GM19351 (cell line): ENCODE results near the gene SPAAR.
"Not testable (repeated sequence)": the region's sequence is repeated elsewhere in the genome, so short reads cannot be mapped to it uniquely, and the experiment has no call there.

Experiments
- ATAC-seq: cut with Tn5 transposase; IDR thresholded peaks from one replicate; pipeline ENCODE4 v1.9.1; 2021; ENCODE audit warnings: mild to moderate bottlenecking, moderate library complexity; ENCODE audit not compliant: unreplicated experiment

The SPAAR gene, protein sequence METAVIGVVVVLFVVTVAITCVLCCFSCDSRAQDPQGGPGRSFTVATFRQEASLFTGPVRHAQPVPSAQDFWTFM

DNA sequence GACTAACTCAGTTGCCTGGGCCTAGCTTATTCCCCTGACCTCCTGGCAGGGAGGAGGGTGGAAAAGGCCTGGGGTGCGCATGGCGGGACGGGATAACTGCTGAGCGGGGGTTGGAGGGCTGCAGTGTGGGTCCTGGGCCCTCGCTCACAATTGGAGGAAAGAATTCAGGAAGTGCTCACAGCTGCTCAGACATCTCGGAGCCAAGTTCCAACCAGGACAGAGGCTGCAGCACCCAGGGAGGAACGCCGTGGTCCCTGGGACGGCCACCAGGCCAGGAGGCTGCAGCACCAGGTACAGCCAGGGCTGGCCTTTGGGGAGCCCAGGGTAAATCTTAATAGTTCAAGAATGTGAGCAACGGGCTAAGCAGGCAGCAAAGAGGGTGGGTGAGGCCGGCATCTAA is at the start of gene SPAAR:
TSS of gene SPAAR (plus strand) at position 217 of the 400 bp plus-strand sequence. CDS start 974 bp downstream, outside the sequence.
- ATAC-seq = no peak

DNA sequence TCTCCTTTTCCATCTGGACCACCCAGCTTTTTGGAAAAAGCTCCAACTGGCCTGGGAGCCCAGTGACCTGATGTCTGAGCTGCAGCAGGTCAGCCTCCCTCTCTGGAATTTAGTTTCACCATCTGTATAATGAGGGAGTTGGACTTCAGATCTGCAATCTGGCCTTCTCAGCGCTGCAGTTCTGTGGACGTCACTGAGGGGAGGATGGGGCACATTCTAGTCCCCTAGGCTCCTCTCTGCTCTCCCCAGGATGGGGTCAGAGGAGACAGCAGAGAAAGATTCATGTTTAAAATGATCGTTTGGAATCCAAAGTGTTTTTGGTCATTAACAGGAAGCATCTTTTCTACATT is 49.3 kb upstream of the SPAAR start:
- no peak for ATAC-seq

DNA sequence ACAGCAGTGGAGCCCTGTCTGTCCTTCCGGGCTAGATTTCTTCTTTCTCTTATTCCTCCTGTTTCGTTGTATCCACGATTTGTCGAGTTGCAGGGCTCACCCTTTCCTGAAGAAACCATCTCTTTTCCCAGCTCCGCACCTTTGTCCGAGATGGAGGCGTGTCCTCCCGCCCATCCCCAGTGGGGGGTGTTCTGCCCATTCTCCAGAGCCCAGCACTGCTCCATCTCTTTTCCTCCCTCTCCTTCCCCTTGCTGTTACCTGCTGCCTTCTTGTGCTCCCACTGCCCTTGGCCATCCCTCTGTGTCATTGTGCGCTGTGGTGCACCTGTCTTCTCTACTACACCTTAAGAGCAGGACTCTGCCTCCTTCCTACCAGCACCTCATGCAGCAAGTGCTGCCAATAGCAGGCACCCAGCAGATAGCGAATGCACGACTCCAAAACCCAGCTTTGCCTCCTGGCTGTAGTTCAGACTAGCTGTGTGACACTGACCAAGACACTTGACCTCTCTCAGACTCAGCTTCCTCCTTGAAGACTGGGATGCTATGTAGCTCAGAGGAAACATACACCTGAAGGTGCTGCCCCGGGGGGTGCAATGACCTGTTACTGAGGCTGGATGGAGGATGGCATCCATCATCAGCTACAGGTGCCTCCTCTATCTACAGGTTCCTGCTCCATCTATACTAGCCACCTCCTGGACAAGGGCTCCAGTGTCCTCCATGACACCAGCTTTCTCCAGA is 48.0 kb upstream of the SPAAR start:
- ATAC-seq = no peak

DNA sequence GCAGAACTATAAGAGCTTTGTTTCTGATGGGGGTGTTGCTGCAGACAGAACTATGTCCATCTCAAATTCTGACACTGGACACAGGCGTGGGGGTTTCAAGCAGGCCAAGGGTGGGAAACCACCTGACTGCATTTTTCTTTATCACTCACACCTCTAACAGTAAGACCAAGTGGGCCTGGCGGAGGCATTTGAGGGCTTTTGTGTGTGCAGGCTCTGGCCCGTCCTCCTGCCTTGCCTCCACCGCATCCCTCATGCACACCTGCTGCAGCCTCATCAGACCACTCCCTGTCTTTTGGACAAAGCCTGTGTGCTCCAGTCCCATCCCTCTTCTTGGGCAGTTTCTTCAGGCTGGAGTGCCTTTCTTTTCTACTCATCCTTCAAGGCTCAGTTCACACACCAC is 47.0 kb upstream of the SPAAR start:
- ATAC-seq = no peak

DNA sequence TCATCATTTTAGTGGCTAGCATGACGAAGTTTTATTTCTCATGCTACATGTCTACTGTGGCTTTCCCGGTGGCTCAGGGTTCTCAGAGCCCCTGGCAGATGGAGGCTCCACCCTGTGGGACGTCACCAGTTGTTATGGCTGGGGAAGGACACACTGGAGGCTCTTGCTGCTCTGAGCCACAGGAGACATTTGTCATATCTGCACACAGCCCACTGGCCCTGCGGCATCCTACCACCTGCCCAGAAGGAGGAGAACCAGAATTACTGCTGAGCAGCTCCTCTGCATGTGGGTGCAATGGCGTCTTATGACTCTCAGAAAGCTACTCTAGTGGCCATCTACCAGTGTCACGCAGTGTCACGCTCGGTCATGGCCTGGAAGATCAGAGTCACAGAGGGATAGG is 45.7 kb upstream of the SPAAR start:
- ATAC-seq = no peak

DNA sequence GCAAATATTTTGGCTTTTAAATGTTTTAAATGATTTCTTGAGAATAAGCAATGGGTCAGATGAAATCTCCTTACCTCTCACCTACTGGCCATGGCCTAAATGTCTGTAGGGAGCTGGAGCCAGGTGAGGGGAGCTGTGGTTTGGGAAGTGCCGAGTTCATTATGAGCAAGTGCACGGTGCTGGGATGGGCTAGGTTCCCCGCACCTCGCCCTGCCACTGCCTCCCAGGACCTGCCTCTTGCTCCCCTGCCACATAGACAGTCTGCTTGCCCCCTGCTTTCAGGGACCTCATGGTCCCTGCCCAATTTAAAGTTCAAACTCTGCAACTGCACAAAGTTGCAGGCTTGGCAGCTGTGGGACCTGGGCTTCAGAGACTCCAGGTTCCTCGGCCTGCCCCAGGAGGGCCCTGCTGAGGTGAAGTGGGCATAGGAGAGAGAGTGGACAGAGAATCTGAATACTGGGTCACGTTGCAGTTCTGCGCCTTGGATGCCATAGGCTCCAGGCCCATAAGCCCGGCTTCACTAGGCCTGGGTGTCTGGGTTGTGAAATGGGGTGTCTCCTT is 44.5 kb upstream of the SPAAR start:
- no peak for ATAC-seq

DNA sequence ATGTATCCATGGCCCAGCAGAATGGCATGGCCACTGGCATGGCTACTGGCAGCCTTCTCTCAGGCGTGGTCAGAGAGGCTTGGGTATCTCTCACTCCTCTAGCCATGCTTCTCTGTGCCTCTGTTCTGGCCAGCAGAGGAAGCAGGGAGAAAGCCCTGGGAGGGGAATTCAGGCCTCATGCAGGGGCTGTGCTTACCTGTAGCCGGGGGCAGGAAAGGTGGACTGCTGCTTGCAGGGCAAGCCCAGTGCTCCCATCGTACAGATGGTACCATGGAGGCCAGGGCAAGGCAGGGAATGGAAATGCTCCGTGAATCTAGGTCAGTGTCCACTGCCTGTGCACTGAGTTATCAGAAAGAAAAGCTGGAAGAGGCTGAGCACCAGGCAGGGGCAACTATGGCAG is 41.8 kb upstream of the SPAAR start:
- ATAC-seq = no peak

DNA sequence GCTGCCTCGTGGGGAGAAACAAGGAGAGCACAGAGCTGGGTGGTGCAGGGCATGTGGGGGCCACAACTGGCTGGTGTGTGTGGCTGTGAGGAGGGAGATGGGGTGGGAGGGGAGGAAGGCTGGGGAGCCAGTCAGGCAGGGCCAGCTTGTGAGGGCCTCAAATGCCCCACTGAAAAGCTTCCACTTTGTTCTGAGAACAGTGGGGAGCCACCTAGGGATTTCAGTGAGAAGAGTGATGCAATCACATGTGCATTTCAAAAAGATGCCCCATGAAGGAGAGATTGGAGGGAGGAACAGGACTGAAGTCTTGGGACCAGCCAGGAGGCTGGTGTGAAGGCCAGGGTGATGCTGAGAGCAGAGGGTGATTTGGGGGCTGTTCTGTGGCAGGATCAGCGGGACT is 40.4 kb upstream of the SPAAR start:
- no peak for ATAC-seq

DNA sequence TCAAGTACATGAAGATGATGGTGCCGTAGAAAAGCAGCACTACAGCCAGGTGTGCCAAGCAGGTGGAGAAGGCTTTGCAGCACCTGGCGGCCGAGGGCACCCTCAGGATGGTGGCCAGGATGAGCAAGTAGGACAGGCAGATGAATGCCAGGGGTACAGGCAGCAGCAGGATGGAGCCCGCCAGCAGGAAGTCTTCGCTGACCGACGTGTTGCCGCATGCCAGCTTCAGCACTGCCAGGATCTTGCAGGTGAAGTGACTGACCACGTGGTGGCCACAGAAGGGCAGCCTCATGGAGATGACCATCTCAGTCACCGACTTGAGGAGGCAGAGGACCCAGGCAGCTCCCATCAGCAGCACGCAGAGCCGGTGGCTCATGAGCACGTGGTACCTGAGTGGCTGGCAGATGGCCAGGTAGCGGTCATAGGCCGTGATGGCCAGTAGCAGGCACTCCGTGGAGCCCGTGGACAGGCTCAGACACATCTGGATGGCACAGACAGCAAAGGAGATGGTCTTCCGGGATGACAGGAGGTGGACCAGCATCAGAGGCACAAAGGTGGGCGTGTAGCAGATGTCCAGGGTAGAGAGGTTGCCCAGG is 39.6 kb upstream of the SPAAR start:
- no peak for ATAC-seq

DNA sequence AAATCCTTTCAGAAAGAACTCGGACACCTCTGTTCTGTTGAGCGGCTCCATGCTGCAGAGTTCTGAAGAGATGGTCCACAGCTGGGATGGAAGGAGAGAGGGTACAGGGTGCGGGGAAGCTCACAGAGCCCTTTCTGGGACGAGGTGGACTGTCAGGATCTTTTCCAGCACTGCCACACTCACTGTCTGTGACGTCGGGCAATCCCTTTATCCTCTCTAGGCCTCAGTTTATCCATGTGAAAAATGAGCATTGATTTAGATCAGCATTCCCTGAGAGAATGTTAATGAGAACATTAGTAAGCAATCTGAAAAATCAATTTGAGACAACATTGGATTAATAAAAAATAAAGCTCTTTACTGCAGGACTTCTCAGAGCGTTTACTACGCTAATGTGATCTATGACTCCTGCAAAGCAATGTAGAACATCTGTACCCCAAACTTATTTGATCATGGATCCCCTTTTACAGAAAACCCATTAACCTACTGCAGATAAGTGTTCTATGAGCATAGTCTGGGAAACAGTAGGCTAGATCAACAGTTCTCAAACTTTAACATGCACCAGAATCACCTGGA is 38.9 kb upstream of the SPAAR start, which contains the start of gene OR13J1:
TSS of gene OR13J1 (minus strand) at position 51 of the 573 bp plus-strand sequence. CDS start at position 51, 0 bp downstream.
- no peak for ATAC-seq

DNA sequence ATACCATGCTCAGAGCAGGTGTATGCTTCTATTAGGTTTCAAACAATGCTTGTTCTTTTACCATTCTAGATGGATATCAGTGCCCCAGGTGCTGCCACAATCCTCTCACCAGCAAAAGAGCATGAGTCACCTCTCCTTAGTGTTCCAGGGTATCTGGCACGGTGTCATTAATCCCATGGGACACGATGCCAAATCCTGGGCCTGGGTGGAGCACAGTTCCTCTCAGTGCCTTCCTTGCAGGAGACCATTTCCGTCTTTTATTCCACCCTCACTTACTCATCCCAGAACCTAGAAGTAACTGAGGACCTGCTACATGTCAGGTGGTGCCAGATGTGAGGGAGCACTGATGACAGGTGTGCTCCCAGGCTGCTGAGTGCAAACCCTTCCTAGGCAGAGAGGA is 37.7 kb upstream of the SPAAR start:
- ATAC-seq = no peak

DNA sequence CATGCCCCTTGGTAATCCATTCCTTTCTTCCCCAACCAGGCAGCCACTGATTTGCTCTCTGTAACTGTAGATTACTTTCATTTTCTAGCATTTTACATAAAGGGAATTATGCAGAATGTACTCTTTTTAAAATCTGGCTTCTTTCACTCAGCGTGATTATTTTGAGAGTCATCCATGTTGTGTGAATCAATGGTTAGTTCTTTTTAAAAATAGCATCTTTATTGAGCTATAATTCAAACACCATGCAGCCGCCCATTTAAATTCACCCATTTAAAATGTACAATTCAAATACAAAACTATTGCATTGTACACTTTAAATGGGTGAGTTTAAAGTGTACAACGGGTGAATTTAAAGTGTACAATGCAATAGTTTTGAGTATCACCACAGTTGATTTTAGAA is 36.8 kb upstream of the SPAAR start:
- no peak for ATAC-seq

DNA sequence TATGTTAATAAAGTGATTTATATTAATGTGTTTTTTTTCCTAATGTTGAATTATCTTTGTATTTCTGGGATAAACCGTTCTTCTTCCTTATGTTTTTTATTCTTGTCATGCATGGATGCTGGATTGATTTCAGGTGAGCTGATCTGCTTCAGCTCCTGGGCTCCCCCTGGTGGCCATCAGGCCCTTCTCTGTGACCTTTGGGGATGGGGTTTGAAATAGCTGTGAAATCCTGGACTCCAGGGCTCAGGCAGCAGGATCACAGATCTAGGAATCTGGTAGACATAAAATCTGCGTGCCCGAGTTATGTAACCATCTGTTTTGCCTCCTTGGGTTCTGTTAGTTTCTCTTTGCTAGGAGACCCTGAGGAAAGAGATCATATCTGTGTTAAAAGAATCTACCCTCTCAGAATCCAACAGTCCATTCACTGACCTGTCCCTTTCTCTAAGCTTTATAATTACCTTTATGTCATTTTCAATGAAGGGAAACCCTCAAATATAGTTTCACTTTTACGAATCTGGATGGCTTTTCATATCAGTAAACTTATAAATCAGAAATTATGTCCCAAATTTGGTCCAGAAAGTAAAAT is 26.9 kb upstream of the SPAAR start:
- no peak for ATAC-seq

DNA sequence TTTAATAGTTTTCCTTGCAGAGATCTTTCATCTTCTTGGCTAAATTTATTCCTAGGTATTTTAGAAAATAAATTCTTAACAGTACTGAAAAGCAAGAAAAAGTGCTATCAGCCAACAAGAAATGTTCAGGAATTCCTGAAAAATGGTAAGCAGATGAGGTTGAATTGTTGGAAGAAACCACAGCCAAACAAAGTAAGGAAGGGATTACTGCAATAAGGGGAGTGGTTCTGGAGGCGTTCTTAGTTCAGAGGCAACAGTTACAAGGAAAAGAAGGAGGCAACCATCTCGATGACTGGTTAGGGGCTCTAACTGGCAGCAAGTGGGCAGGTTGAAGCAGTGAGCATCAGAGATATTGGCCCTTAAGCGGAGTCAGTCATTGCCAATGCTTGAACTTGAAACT is 26.3 kb upstream of the SPAAR start:
- no peak for ATAC-seq

DNA sequence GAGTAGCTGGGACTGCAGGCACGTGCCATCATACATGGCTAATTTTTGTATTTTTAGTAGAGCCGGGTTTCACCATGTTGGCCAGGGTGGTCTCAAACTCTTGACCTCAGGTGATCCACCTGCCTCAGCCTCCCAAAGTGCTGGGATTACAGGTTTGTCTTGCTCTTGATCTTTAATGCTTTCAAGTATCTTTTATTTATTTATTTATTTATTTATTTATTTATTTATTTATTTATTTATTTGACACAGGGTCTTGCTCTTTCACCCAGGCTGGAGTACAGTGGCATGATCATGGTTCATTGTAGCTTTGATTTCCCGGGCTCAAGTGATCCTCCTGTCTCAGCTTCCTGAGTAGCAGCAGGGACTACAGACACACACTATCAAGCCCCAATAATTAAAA is 24.4 kb upstream of the SPAAR start:
- ATAC-seq = not testable (repeated sequence)

DNA sequence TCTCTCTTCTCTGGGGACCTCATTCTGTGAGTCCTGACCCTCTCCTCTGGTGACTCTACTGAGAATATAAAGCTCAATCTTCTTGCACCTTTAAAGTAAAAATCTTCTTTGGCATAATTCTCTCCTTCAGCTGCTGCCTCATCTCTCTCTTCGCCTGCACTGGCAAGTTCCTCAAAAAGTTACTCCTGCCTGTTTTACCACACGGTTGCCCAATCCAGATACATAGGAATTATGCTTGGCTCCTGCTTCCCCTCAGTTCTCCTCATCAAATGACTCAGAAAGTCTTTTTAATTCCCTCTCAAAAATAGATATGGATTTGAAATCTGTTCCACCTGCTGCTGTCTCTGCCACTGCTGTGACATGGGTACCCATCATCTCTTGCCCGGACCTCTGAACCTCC is 17.6 kb upstream of the SPAAR start:
- no peak for ATAC-seq

DNA sequence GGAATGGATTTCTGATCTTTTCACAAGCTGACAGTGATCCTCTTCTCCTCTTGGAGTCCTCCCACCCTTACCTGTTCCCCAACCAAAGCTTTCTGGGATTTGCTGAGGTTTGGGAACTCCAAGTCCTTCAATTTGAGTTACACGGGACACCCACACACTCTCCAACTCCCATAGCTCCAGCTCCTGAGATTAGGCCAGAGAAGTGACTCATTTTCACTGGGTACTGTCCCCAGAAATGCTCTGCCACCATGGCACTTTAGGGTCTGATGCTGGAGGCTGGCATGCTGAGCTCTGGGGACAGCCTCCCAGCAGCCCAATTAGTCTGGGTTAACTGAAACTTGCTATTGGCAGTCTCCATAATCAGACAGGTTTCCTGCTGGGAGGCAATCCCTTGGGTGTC is 17.2 kb upstream of the SPAAR start:
- ATAC-seq = no peak

DNA sequence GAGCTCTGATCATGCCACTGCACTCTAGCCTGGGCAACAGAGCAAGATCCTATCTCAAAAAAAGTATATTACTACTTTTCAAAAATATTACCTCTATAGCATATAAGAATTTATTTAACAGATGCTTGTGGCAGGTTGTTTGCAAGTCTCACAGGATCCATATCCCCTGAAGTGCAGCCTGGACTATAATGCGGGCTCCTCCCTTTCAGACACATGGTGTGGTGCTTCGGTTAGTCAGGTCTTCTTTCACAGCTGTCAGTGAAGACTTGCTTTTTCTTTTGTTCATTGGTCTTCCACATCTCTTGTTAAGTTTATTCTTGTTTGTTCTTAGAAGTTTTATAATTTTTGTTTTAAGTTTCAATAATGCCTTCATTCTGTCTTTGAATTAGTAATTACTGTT is 12.7 kb upstream of the SPAAR start:
- no peak for ATAC-seq

DNA sequence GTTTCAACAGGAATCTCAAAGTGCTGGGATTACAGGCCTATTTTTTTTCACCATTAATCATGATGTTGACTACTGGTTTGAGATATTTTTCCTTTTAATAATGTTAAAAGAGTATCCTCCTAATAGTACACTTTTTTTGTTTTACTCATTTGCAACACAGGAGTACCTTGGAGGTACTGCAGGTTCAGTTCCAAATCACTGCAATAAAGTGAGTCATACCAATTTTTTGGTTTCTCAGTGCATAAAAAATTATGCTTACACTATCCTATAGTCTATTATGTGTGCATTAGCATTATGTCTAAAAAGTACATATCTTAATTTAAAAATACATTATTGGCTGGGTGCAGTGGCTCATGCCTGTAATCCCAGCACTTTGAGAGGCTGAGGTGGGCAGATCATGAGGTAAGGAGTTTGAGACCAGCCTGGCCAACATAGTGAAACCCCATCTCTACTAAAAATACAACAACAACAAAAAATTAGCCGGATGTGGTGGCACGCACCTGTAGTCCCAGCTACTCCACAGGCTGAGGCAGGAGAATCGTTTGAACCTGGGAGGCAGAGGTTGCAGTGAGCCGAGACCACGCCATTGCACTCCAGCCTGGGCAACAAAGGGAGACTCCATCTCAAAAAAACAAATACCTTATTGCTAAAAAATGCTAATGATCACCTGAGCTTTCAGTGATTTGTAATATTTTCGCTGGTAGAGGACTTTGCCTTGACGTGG is 11.8 kb upstream of the SPAAR start:
- not testable (repeated sequence) for ATAC-seq

DNA sequence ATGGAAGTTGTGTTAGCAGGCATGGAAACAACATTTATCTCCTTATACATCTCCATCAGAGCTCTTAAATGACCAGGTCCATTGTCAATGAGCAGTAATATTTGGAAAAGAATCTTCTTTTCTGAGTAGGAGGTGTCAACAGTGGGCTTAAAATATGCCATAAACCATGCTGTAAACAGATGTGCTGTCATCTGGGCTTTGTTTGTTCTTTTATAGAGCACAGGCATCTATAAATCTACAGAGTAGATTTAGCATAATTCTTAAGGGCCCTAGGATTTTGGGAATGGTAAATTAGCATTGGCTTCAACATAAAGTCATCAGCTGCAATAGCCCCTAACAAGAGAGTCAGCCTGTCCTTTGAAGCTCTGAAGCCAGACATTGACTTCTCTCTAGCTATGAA is 11.0 kb upstream of the SPAAR start:
- ATAC-seq = no peak

DNA sequence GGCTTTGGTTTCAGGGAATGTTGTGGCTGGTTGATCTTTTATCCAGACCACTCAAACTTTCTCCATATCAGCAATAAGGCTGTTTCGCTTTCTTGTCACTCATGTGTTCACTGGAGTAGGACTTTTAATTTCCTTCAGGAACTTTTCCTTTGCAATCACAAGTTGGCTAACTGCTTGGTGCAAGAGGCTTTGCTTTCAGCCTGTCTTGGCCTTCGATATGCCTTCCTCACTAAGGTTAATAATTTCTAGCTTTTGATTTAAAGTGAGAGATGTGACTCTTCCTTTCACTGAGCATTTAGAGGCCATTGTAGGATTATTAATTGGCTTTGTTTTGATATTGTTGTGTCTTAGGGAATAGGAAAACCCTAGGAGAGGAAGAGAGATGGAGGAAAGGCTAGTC is 10.3 kb upstream of the SPAAR start:
- ATAC-seq = no peak
